HG03139 (cell line): Measurements from ENCODE around the gene THAP9.
"Not testable (repeated sequence)": the region's sequence is repeated elsewhere in the genome, so short reads cannot be mapped to it uniquely, and the experiment has no call there.

Source experiments
- ATAC-seq: cut with Tn5 transposase; IDR thresholded peaks from one replicate; pipeline ENCODE4 v1.9.1; 2021; ENCODE audit not compliant: unreplicated experiment

THAP9 gene, protein sequence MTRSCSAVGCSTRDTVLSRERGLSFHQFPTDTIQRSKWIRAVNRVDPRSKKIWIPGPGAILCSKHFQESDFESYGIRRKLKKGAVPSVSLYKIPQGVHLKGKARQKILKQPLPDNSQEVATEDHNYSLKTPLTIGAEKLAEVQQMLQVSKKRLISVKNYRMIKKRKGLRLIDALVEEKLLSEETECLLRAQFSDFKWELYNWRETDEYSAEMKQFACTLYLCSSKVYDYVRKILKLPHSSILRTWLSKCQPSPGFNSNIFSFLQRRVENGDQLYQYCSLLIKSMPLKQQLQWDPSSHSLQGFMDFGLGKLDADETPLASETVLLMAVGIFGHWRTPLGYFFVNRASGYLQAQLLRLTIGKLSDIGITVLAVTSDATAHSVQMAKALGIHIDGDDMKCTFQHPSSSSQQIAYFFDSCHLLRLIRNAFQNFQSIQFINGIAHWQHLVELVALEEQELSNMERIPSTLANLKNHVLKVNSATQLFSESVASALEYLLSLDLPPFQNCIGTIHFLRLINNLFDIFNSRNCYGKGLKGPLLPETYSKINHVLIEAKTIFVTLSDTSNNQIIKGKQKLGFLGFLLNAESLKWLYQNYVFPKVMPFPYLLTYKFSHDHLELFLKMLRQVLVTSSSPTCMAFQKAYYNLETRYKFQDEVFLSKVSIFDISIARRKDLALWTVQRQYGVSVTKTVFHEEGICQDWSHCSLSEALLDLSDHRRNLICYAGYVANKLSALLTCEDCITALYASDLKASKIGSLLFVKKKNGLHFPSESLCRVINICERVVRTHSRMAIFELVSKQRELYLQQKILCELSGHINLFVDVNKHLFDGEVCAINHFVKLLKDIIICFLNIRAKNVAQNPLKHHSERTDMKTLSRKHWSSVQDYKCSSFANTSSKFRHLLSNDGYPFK

DNA sequence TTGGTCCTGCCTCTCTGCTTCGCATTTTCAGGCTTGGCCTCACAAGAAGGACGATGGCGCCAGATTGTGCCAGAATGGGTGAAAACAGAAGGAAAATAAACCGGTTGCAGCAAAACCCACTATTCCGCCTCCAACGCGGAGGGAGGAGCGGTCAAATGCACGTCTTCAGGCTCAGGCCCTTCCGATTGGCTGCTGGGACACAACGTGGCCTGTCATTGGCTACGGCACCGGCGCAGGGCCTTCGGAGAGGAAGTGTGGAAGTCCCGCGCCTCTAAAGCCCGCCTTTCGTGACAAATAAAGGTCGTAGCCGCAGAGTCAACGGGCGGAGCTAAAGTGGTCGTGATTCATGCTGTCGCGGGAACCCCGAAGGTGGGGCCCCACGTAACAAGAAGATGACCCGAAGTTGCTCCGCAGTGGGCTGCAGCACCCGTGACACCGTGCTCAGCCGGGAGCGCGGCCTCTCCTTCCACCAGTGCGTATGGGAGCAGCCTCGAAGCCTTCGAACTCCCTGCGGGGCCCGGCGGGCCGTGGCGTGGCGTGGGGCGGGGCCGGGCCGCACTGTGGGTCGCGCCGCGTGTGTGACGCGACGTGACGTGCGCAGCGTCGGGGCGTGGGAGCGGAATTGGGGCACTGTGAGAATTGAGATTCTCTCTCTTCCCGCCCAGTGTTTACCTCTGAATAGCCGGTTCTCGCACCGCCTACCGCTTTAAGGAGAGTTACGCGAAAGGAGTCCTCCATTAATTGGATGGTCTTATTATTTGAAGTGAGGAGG lies at the start of gene THAP9:
THAP9 (plus strand) TSS at position 325 of the 772 bp plus-strand sequence; CDS start at position 393, 68 bp downstream.
- ATAC-seq: peak; percentile 88

GRCh38 chr4:82851318-82851717 lies 49.2 kb upstream of the THAP9 start:
- no peak for ATAC-seq

DNA sequence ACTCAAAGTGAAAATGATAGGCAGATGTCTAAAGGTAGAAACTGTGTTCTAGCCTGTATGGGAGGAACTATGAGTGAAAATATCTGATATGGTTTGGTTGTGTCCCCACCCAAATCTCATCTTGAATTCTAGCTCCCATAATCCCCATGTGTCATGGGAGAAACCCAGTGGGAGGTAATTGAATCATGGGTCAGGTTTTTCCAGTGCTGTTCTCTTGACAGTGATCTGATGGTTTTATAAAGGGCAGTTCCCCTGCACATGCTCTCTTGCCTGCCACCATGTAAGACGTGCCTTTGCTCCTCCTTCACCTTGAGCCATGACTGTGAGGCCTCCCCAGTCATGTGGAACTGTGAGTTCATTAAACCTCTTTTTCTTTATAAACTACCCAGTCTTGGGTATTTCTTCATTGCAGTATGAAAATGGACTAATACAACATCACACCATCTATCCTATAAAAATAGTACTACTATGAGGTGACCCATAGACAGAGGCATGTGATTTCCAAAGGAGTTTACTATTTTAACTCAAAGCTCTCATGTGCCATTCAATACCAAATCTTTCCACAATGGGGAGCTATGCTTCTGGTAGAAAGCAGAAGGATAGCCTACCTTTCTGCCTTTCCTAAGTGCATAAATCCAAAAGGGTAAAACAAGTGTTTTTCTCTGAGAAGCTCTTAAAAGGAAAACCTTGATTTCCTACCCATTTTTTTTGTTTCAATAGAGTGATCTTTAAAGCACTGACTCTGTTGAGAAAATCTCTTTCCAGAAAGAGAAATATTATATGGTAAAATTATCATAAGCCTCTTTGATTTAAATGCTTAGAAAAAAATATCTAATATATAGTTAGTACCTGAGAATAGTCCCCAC lies 48.4 kb upstream of the THAP9 start:
- ATAC-seq: no peak

GRCh38 chr4:82852751-82853285 lies 47.7 kb upstream of the THAP9 start:
- no peak for ATAC-seq

DNA sequence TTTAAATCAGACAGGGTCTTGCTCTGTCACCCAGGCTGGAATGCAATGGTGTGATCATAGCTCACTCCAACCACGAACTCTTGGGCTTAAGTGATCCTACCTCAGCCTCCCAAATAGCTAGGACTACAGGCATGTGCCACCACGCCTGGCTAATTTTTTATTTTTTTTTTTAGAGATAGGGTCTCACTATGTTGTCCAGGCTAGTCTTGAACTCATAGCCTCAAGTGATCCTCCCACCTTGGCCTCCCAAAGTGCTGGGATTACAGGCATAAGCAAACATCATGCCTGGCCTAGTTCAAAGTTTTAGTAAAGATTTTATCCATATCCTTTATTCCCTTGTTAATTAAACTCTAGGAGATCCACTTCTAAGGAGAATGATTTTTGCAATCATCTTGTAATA lies 40.0 kb upstream of the THAP9 start:
- not testable (repeated sequence) for ATAC-seq

DNA sequence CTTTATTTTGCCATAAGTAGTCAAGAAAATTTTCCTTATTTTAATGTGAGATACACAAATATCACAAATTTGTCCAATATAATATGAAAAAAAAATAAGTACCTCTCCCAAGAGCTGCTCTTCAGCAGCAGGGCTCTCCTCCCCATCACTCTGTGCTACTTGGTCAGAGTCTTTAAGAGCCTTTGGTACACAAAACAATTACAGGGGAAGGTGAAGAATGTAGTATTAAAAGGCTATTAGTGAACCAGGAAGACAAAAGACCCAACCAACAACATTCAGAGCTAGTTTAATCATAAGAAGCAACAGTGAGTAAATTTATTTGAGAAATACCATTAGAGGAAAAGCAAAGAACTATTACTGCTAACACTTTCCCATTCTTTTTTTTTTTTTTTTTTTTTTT lies 39.0 kb upstream of the THAP9 start:
- ATAC-seq: no peak

DNA sequence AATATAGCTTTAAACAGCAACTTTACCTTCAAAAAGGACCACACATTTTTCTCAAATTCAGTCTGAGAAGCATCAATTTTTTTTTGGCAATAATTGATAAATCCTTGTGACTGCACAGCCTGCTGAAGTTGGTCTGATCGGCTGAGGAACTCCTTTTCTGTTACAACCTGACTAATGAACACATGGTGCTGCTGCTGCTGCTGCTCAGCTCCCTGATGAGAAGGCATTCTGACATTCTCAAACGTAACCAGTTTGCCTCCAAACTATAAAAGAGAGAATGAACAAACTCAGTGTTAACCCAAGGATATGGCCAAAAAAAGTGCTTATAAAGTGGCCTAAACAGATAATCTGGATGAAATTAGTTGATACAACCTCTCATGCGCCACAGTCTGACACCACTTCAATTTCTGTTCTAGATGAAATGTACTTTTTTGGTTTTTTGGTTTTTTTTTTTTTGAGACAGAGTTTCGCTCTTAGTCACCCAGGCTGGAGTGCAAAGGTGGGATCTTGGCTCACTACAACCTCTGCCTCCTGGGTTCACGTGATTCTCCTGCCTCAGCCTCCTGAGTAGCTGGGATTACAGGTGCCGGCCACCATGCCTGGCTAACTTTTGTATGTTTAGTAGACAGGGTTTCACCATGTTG lies 36.1 kb upstream of the THAP9 start:
- ATAC-seq: no peak

DNA sequence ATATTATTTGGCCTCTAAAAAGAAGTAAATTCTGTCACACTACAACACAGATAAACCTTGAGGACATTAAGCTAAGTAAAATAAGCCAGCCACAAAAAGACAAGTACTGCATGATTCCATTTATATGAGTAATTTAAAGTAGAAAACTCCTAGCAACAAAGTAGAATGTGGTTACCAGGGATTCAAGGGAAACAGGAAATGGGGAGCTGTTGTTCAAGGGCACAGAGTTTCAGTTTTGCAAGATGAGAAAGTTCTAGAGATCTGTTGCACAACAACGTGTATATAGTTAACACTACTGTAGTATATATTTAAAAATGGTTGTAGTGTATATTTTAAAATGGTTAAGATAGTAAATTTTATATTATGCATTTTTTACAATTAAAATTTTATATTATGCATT lies 34.9 kb upstream of the THAP9 start:
- no peak for ATAC-seq

DNA sequence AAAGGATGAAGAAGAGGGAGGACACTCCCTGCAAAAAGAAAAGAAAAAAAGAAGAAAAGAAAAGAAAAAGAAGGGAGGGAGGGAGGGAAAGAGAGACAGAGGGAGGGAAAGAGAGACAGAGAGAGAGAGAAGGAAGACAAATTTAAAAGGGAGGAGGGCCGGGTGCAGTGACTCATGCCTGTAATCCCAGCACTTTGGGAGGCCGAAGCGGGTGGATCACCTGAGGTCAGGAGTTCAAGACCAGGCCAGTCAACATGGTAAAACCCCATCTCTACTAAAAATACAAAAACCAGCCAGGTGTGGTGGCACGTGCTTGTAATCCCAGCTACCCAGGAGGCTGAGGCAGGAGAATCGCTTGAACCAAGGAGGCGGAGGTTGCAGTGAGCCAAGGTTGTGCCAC lies 34.5 kb upstream of the THAP9 start:
- ATAC-seq: not testable (repeated sequence)

- no peak for ATAC-seq
These were observed 33.7 kb upstream of the THAP9 start for GRCh38 chr4:82866706-82867385.

DNA sequence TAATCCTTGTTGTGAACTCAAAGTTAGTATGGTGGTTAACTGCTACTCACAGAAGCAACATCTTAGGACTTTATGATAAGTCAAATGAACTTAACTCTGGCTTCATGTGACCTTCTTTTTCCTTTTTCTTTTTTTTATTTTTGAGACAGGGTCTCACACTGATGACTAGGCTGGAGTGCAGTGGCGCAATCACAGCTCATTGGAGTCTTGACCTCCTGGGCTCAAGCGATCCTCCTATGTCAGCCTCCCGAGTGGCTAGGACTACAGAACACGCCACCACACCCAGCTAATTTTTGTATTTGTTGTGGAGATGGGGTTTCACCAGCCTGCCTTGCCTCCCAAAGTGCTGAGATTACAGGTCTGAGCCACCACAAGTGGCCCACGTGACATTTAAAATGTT lies 32.0 kb upstream of the THAP9 start:
- no peak for ATAC-seq

DNA sequence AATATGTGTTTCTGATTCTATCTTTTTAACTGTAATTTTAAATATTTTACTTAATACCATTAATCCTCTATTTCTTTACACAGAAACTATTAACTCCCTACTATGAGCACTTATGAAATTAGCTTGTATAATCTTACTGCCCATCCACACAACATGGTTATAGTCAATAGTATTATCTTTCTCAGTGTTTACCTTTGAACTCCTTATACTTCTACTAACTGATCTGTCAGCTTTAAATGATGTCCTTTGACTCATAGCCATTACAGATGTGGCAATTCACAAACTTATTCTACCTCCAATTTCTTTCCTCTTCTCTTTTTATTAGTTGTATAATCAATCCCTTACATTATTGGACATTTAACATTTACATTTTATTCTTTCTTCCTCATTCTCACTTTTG lies 15.1 kb upstream of the THAP9 start:
- ATAC-seq: no peak

- ATAC-seq: no peak
These were observed 14.2 kb upstream of the THAP9 start for GRCh38 chr4:82886147-82886942.

- ATAC-seq: no peak
These were observed 11.2 kb upstream of the THAP9 start for GRCh38 chr4:82889287-82889686.

- ATAC-seq: no peak
These were observed 10.0 kb upstream of the THAP9 start for GRCh38 chr4:82890528-82890900.

- ATAC-seq: peak; percentile 90
These were observed 9.4 kb upstream of the THAP9 start, which contains the start of gene SEC31A for GRCh38 chr4:82890901-82891706. TSS of gene SEC31A (minus strand) at chr4:82891153. CDS start at chr4:82881936, 9,217 bp downstream.
